VCaP (cell line): ENCODE results near the gene SHLD2.
"Not testable (repeated sequence)": the region's sequence is repeated elsewhere in the genome, so short reads cannot be mapped to it uniquely, and the experiment has no call there.

Source experiments
- H3K27ac ChIP-seq: fragments of 450-650 bp; 2 replicates; pipeline ENCODE4 v1.5.1; 2017
- CTCF ChIP-seq: fragments of 450-650 bp; conservative IDR thresholded peaks from 2 replicates; pipeline ENCODE4 v1.5.1; 2017; ENCODE audit warnings: mild to moderate bottlenecking, moderate library complexity

SHLD2 gene

GRCh38 chr10:87095236-87095945, 385 bp downstream of the SHLD2 start:
- peak overlapping the region; percentile 92 for H3K27ac ChIP-seq
- TF ChIP-seq CTCF: no peak

GRCh38 chr10:87101996-87102395, 7.0 kb downstream of the SHLD2 start:
- TF ChIP-seq CTCF: no peak
- H3K27ac ChIP-seq: no peak overlapping the region

GRCh38 chr10:87104727-87105126, 9.7 kb downstream of the SHLD2 start:
- H3K27ac ChIP-seq: not testable (repeated sequence)

- H3K27ac ChIP-seq: no peak overlapping the region
- no peak for TF ChIP-seq CTCF
These were observed 10.6 kb downstream of the SHLD2 start for GRCh38 chr10:87105446-87106124.

GRCh38 chr10:87118122-87118521, 23.1 kb downstream of the SHLD2 start:
- H3K27ac ChIP-seq: not testable (repeated sequence)

- peak overlapping the region; percentile 42 for H3K27ac ChIP-seq
These were observed 24.0 kb downstream of the SHLD2 start for GRCh38 chr10:87119029-87119428.

GRCh38 chr10:87123351-87123750, 28.3 kb downstream of the SHLD2 start:
- H3K27ac ChIP-seq: not testable (repeated sequence)

- H3K27ac ChIP-seq: not testable (repeated sequence)
These were observed 32.0 kb downstream of the SHLD2 start for GRCh38 chr10:87127048-87127447.

GRCh38 chr10:87127607-87128156, 32.7 kb downstream of the SHLD2 start:
- not testable (repeated sequence) for H3K27ac ChIP-seq

GRCh38 chr10:87132176-87132575, 37.2 kb downstream of the SHLD2 start:
- H3K27ac ChIP-seq: not testable (repeated sequence)

GRCh38 chr10:87133936-87134335, 38.9 kb downstream of the SHLD2 start:
- H3K27ac ChIP-seq: not testable (repeated sequence)

GRCh38 chr10:87134440-87134839, 39.4 kb downstream of the SHLD2 start:
- not testable (repeated sequence) for H3K27ac ChIP-seq

- H3K27ac ChIP-seq: not testable (repeated sequence)
These were observed 42.5 kb downstream of the SHLD2 start for GRCh38 chr10:87137478-87137877.

- not testable (repeated sequence) for H3K27ac ChIP-seq
These were observed 47.5 kb downstream of the SHLD2 start for GRCh38 chr10:87142230-87143108.

GRCh38 chr10:87143109-87143418, 48.1 kb downstream of the SHLD2 start:
- H3K27ac ChIP-seq: not testable (repeated sequence)

GRCh38 chr10:87145598-87145997, 50.6 kb downstream of the SHLD2 start:
- not testable (repeated sequence) for H3K27ac ChIP-seq
